Measurements from ENCODE around the gene KLHL11. TPM values are rescaled to one million over a fixed set of nuclear protein-coding genes. Genes with fewer than 3 reads are reported as not detected.

The KLHL11 gene, protein sequence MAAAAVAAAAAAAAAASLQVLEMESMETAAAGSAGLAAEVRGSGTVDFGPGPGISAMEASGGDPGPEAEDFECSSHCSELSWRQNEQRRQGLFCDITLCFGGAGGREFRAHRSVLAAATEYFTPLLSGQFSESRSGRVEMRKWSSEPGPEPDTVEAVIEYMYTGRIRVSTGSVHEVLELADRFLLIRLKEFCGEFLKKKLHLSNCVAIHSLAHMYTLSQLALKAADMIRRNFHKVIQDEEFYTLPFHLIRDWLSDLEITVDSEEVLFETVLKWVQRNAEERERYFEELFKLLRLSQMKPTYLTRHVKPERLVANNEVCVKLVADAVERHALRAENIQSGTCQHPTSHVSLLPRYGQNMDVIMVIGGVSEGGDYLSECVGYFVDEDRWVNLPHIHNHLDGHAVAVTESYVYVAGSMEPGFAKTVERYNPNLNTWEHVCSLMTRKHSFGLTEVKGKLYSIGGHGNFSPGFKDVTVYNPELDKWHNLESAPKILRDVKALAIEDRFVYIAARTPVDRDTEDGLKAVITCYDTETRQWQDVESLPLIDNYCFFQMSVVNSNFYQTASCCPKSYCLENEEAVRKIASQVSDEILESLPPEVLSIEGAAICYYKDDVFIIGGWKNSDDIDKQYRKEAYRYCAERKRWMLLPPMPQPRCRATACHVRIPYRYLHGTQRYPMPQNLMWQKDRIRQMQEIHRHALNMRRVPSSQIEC
- total RNA-seq: 10 to 100 TPM; 11.0 to 13.3 TPM
- polyA plus RNA-seq (ENCODE audit: insufficient read length in 6 of 6): 1 to 10 TPM; 8.7 to 9.9 (median 9.9) TPM
- long read RNA-seq, donor 1, transcript KLHL11-201 (2 exons, 2,383 nt): major isoform, 5 of 5 reads
- long read RNA-seq, donor 1, partial matches to known transcripts: 0 of 5 reads
- long read RNA-seq, donor 1, other reads (novel, unspliced or antisense): 0 of 5 reads
- long read RNA-seq, donor 2, partial matches to known transcripts: 0 of 3 reads
- long read RNA-seq, donor 2, other reads (novel, unspliced or antisense): 0 of 3 reads
- long read RNA-seq, donor 3: 0 reads
- long read RNA-seq, donor 4, partial matches to known transcripts: 0 of 1 reads
- long read RNA-seq, donor 4, other reads (novel, unspliced or antisense): 0 of 1 reads
- long read RNA-seq, donor 5, partial matches to known transcripts: 0 of 2 reads
- long read RNA-seq, donor 5, other reads (novel, unspliced or antisense): 0 of 2 reads
- long read RNA-seq, donor 6, partial matches to known transcripts: 0 of 3 reads
- long read RNA-seq, donor 6, other reads (novel, unspliced or antisense): 0 of 3 reads
- long read RNA-seq, donor 7, partial matches to known transcripts: 0 of 1 reads
- long read RNA-seq, donor 7, other reads (novel, unspliced or antisense): 0 of 1 reads
- long read RNA-seq, donor 8, partial matches to known transcripts: 0 of 3 reads
- long read RNA-seq, donor 8, other reads (novel, unspliced or antisense): 0 of 3 reads
- long read RNA-seq, donor 9: 0 reads
- long read RNA-seq, donor 10, partial matches to known transcripts: 0 of 1 reads
- long read RNA-seq, donor 10, other reads (novel, unspliced or antisense): 0 of 1 reads
- long read RNA-seq, donor 11: 0 reads
- long read RNA-seq, donor 12: 0 reads

DNA sequence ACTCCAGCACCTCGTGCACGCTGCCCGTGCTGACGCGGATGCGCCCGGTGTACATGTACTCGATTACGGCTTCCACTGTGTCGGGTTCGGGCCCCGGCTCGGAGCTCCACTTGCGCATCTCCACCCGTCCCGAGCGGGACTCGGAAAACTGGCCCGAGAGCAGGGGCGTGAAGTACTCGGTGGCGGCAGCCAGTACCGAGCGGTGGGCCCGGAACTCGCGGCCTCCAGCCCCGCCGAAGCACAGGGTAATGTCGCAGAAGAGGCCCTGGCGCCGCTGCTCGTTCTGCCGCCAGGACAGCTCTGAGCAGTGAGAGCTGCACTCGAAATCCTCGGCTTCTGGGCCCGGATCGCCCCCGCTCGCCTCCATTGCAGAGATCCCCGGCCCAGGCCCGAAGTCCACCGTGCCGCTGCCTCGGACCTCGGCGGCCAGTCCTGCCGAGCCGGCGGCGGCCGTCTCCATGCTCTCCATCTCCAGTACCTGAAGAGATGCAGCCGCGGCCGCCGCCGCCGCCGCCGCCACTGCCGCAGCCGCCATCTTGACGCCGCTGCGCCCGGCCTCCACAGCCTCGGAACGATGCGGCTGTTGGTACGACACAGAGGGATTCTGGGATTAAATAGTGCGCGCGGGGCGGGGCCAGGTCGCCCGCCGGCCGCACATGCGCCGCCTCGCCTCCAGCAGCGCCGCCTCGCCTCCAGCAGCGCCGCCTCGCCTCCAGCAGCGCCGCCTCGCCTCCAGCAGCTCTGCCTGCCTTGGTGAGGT lies at the start of gene KLHL11:
TSS of gene KLHL11 (minus strand) at position 588 of the 760 bp plus-strand sequence. CDS start at position 535, 53 bp downstream.
- H3K4me3 ChIP-seq: peak within 1 kb of the TSS; percentile 82 to 86
- peaks cover 0 to 36% of the 10 kb centered on the region in 2 donors for H3K36me3 ChIP-seq
- no peaks in the 10 kb centered on the region for H3K9me3 ChIP-seq
- peak within 1 kb of the TSS; percentile 89 for H3K27ac ChIP-seq
- DNase-seq (peak; percentile 81 to 97 (median 92)), ATAC-seq (peak; percentile 96)
- intact Hi-C loops (cut with DNase I): no loop called here
- TF ChIP-seq, protein P1, sequence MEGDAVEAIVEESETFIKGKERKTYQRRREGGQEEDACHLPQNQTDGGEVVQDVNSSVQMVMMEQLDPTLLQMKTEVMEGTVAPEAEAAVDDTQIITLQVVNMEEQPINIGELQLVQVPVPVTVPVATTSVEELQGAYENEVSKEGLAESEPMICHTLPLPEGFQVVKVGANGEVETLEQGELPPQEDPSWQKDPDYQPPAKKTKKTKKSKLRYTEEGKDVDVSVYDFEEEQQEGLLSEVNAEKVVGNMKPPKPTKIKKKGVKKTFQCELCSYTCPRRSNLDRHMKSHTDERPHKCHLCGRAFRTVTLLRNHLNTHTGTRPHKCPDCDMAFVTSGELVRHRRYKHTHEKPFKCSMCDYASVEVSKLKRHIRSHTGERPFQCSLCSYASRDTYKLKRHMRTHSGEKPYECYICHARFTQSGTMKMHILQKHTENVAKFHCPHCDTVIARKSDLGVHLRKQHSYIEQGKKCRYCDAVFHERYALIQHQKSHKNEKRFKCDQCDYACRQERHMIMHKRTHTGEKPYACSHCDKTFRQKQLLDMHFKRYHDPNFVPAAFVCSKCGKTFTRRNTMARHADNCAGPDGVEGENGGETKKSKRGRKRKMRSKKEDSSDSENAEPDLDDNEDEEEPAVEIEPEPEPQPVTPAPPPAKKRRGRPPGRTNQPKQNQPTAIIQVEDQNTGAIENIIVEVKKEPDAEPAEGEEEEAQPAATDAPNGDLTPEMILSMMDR (IDR thresholded peaks at IDR 0.05): no peak
- peaks cover 8 to 42% of the 10 kb centered on the region in 2 donors for H3K4me1 ChIP-seq
- H3K27me3 ChIP-seq: no peaks in the 10 kb centered on the region

DNA sequence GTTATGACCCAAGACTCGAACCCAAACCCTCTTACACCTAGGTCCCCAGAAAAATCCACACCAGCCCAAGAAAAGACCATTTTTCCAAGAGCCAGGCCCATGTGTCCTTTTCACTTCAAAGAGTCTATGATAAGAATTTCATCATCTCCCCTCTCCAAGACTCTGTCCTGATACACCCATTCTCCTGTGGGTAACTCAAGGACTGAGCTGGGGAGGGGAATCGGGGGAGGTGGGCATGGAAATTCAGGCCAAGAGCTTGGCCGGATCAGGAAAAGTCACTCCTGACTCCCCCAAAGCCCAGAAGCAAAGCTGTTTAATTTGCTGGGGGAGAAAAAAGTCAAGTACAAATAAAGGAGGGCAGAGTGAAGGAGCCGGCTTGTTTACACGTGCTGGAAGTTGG lies 49.8 kb upstream of the KLHL11 start:
- peaks cover 0 to 47% of the 10 kb centered on the region in 2 donors for H3K36me3 ChIP-seq
- no peak overlapping the region for H3K4me3 ChIP-seq
- H3K4me1 ChIP-seq: peaks cover 25 to 52% of the 10 kb centered on the region in 2 donors
- ATAC-seq (no peak), DNase-seq (no peak)
- H3K9me3 ChIP-seq: no peaks in the 10 kb centered on the region
- intact Hi-C loops (cut with DNase I): no loop called here
- no peak overlapping the region for H3K27ac ChIP-seq
- no peaks in the 10 kb centered on the region for H3K27me3 ChIP-seq
- TF ChIP-seq, protein P1 (IDR thresholded peaks at IDR 0.05): no peak

DNA sequence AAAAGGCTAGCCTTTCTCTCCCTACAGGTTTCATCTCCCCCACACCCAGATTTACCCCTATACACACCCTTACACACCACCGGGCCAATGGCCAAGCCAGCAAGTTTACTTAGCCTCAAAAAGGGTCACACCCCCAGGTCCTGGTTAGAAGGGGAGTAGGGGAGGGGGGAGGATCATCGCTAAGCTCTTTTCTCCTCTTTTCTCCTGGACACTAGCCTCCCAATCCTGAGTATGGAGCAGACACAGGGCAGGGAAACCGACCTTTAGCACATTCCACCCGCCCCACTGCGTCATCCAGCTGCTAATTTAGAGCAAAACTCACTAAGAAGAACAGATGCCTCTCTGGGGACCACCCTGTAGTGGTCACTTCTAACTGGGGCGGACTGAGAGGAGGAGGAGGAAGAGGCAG lies 49.1 kb upstream of the KLHL11 start:
- ATAC-seq: no peak

DNA sequence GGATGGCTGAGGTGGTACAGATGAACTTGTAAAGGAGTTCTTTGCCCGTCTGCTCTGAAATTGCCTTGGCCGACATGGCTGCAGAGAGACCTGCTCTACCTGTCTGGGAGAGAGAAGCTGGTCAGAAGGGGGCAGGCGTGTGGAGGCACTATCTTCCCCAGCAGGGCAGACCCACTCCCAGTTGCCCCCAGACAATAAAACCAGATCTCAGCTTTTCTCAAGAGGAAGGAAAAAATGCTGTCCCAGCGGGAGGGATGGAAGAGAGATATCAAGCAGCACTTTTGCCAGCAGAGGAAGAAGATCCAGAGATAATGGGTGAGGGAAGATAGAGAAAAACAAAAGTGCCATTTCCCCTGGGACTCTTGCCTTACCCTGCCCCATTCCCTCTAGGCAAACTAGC lies 48.6 kb upstream of the KLHL11 start:
- Histone ChIP-seq H3K4me3 (no peak overlapping the region), H3K9me3 (no peaks in the 10 kb centered on the region), H3K36me3 (peaks cover 0 to 60% of the 10 kb centered on the region in 2 donors), H3K27me3 (no peaks in the 10 kb centered on the region), H3K27ac (no peak overlapping the region), H3K4me1 (peaks cover 17 to 43% of the 10 kb centered on the region in 2 donors)
- no peak for ATAC-seq
- DNase-seq: no peak
- TF ChIP-seq, protein P1 (IDR thresholded peaks at IDR 0.05): no peak
- intact Hi-C loops (cut with DNase I): no loop called here

More for the DNA sequence above, 49.1 kb upstream of the KLHL11 start:
- TF ChIP-seq, protein P1 (IDR thresholded peaks at IDR 0.05): no peak
- H3K9me3 ChIP-seq: no peaks in the 10 kb centered on the region
- no peak for DNase-seq
- H3K4me3 ChIP-seq: no peak overlapping the region
- intact Hi-C loops (cut with DNase I): no loop called here
- no peaks in the 10 kb centered on the region for H3K27me3 ChIP-seq
- peaks cover 0 to 54% of the 10 kb centered on the region in 2 donors for H3K36me3 ChIP-seq
- peaks cover 18 to 46% of the 10 kb centered on the region in 2 donors for H3K4me1 ChIP-seq
- no peak overlapping the region for H3K27ac ChIP-seq
